K562 (cell line): Measurements from ENCODE around the gene ACO2. TPM values are rescaled to one million over a fixed set of nuclear protein-coding genes. Genes with fewer than 3 reads are reported as not detected.
A peak's percentile ranks its signal among the peaks of the same experiment; 100 is the strongest.

Experiments
- CBX2 ChIP-seq: fragments of 200-600 bp; sonication (generic); IDR thresholded peaks from one replicate; pipeline ENCODE4 v1.6.1; 2012; ENCODE audit warnings: mild to moderate bottlenecking, low read length, inconsistent platforms; ENCODE audit not compliant: insufficient read depth, poor library complexity, severe bottlenecking
- CLOCK ChIP-seq: fragments of 250-450 bp; sonication (Bioruptor Pico); IDR thresholded peaks from 2 replicates; pipeline ENCODE4 v1.4.0; 2020; ENCODE audit warnings: mild to moderate bottlenecking, moderate library complexity, borderline replicate concordance
- HNRNPH1 ChIP-seq: fragments of 200-400 bp; formaldehyde crosslinking; optimal IDR thresholded peaks from 2 replicates; pipeline ENCODE3; 2017; ENCODE audit warnings: low read depth, mild to moderate bottlenecking, low read length, moderate library complexity
- MCM2 ChIP-seq: fragments of 450-650 bp; IDR thresholded peaks from 2 replicates; pipeline ENCODE4 v1.6.1; 2017; ENCODE audit warnings: low read depth, mild to moderate bottlenecking
- PHB2 ChIP-seq: fragments of 450-650 bp; IDR thresholded peaks from 2 replicates; pipeline ENCODE4 v1.6.1; 2017; ENCODE audit warnings: low read depth
- PHF21A ChIP-seq: fragments of 450-650 bp; IDR thresholded peaks from 2 replicates; pipeline ENCODE4 v1.6.1; 2017; ENCODE audit warnings: low read depth, borderline replicate concordance
- PTBP1 ChIP-seq: fragments of 200-400 bp; formaldehyde crosslinking; IDR thresholded peaks from 2 replicates; pipeline ENCODE4 v1.6.1; 2017; ENCODE audit warnings: low read depth, low read length
- SMAD3 ChIP-seq: fragments of 450-650 bp; formaldehyde crosslinking; conservative IDR thresholded peaks from 2 replicates; pipeline ENCODE4 v1.4.0; 2020; ENCODE audit warnings: mild to moderate bottlenecking
- SMAD4 ChIP-seq: fragments of 250-450 bp; sonication (Bioruptor Pico); conservative IDR thresholded peaks from 2 replicates; pipeline ENCODE4 v1.8.0; 2021; ENCODE audit warnings: inconsistent platforms, mild to moderate bottlenecking, moderate library complexity
- U2AF2 ChIP-seq: fragments of 200-400 bp; formaldehyde crosslinking; optimal IDR thresholded peaks from 2 replicates; pipeline ENCODE3; 2017; ENCODE audit warnings: low read depth, mild to moderate bottlenecking, low read length
- ZBTB34 ChIP-seq: fragments of 250-450 bp; sonication (Bioruptor Pico); IDR thresholded peaks from 2 replicates; pipeline ENCODE4 v1.8.0; 2021; ENCODE audit warnings: mild to moderate bottlenecking, moderate library complexity
- ZFP1 ChIP-seq: fragments of 450-650 bp; formaldehyde crosslinking; IDR thresholded peaks from 2 replicates; pipeline ENCODE4 v1.4.0; 2020; ENCODE audit warnings: mild to moderate bottlenecking, mixed read lengths
- ZNF175 ChIP-seq: fragments of 200-800 bp; sonication (Bioruptor generic); IDR thresholded peaks from 2 replicates; pipeline ENCODE4 v1.6.1; 2016; ENCODE audit warnings: low read depth, mild to moderate bottlenecking, missing genetic modification characterization, missing compliant biosample characterization
- ZNF407 ChIP-seq: fragments of 450-650 bp; IDR thresholded peaks from 2 replicates; pipeline ENCODE4 v1.6.1; 2016; ENCODE audit warnings: low read depth
- polyA plus RNA-seq, 8 experiments: library from polyadenylated mRNA; depleted of rRNA in 4 of 8; stranded (reverse) in 5 of 8; unstranded in 3 of 8; fragments of >200 nt; fragmentation: Nextera tagmentation in 2 of 8; fragmentation: Illumina TruSeq in 1 of 8; extraction: Ambion mirVana in 2 of 8; extraction: Trizol in 1 of 8; gene quantifications; 2 replicates each; pipeline versions ENCODE4 v1.2.1 to v1.2.3, GENCODE V29; 2011 to 2014; ENCODE audit warnings: inconsistent platforms in 1 of 8, missing spikeins in 1 of 8
- total RNA-seq, 7 experiments: library from RNA; depleted of rRNA in 6 of 7; stranded (reverse); fragments of >200 nt in 6 of 7; fragmentation: Illumina TruSeq in 2 of 7; extraction: Trizol in 2 of 7; gene quantifications; 2 replicates each; pipeline versions ENCODE4 v1.2.1 to v1.2.3, GENCODE V29; 2011 to 2021; ENCODE audit warnings: low replicate concordance in 1 of 7

Gene ACO2
- total and polyA plus RNA-seq, 9 of the 15 experiments (the other 6 are each of a cell fraction or from before 2014, with no cell fraction given) = 16.2 to 119 (median 43.2) TPM

- TF ChIP-seq ZFP1 (CRISPR knock-in tag) (no peak), PTBP1 (no peak), CBX2 (no peak), PHF21A (peak; percentile 98), PHB2 (no peak), ZBTB34 (CRISPR knock-in tag) (no peak), HNRNPH1 (no peak), ZNF175 (CRISPR knock-in tag) (no peak), SMAD3 (no peak), CLOCK (CRISPR knock-in tag) (no peak), ZNF407 (no peak), SMAD4 (no peak), MCM2 (no peak), U2AF2 (no peak)
Measured at GRCh38 chr22:41468381-41469217, at the start of gene ACO2, which contains the start of gene PHF5A (continued).
